ENCODE results near the gene LUZP2. TPM values are rescaled to one million over a fixed set of nuclear protein-coding genes. Genes with fewer than 3 reads are reported as not detected.

The LUZP2 gene
- total RNA-seq, 1 donor from 2014 or later: not detected

GRCh38 chr11:24511511-24511910, 14.7 kb downstream of the LUZP2 start:
- DNase-seq: no peak
- H3K4me3 ChIP-seq: no peak overlapping the region
- no peaks in the 10 kb centered on the region for H3K9me3 ChIP-seq
- TF ChIP-seq, protein P1, sequence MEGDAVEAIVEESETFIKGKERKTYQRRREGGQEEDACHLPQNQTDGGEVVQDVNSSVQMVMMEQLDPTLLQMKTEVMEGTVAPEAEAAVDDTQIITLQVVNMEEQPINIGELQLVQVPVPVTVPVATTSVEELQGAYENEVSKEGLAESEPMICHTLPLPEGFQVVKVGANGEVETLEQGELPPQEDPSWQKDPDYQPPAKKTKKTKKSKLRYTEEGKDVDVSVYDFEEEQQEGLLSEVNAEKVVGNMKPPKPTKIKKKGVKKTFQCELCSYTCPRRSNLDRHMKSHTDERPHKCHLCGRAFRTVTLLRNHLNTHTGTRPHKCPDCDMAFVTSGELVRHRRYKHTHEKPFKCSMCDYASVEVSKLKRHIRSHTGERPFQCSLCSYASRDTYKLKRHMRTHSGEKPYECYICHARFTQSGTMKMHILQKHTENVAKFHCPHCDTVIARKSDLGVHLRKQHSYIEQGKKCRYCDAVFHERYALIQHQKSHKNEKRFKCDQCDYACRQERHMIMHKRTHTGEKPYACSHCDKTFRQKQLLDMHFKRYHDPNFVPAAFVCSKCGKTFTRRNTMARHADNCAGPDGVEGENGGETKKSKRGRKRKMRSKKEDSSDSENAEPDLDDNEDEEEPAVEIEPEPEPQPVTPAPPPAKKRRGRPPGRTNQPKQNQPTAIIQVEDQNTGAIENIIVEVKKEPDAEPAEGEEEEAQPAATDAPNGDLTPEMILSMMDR (IDR thresholded peaks at IDR 0.05): no peak
- no peaks in the 10 kb centered on the region for H3K36me3 ChIP-seq
- no peak overlapping the region for H3K27ac ChIP-seq
- intact Hi-C loops (cut with DNase I): no loop called here
- H3K4me1 ChIP-seq: no peaks in the 10 kb centered on the region
- H3K27me3 ChIP-seq (ENCODE audit: low read depth): no peaks in the 10 kb centered on the region
- no peak for ATAC-seq

GRCh38 chr11:24513479-24514218, 16.8 kb downstream of the LUZP2 start:
- H3K4me1 ChIP-seq: no peaks in the 10 kb centered on the region
- H3K27ac ChIP-seq: no peak overlapping the region
- DNase-seq: no peak
- H3K4me3 ChIP-seq: no peak overlapping the region
- TF ChIP-seq, protein P1 (IDR thresholded peaks at IDR 0.05): no peak
- intact Hi-C loops (cut with DNase I): no loop called here
- H3K9me3 ChIP-seq: no peaks in the 10 kb centered on the region
- H3K27me3 ChIP-seq (ENCODE audit: low read depth): no peaks in the 10 kb centered on the region
- H3K36me3 ChIP-seq: no peaks in the 10 kb centered on the region
- ATAC-seq: no peak

DNA sequence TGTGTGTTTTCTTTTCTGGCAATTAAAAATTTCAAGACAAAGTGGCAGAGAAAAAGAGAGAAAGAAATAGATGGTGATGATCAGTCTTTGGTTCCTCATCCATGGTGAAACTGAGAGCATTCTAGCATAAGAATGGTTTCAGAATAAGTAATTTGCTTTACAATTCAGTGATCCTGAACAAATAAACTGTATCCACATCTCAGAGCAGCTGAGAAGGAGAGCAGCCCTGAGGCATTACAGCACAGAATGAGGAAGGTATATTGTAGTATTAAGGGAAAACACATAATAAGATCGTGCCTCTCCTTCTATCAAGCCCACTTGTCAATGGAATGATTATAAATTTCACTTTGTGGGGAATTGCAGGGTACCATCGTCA, 17.4 kb downstream of the LUZP2 start:
- TF ChIP-seq, protein P1 (IDR thresholded peaks at IDR 0.05): no peak
- no peaks in the 10 kb centered on the region for H3K36me3 ChIP-seq
- no peaks in the 10 kb centered on the region for H3K4me1 ChIP-seq
- H3K27ac ChIP-seq: no peak overlapping the region
- H3K4me3 ChIP-seq: no peak overlapping the region
- ATAC-seq (no peak), DNase-seq (no peak)
- H3K9me3 ChIP-seq: no peaks in the 10 kb centered on the region
- H3K27me3 ChIP-seq (ENCODE audit: low read depth): no peaks in the 10 kb centered on the region
- intact Hi-C loops (cut with DNase I): no loop called here

GRCh38 chr11:24515632-24516031, 18.8 kb downstream of the LUZP2 start:
- intact Hi-C loops (cut with DNase I): no loop called here
- ATAC-seq: no peak
- Histone ChIP-seq H3K36me3 (no peaks in the 10 kb centered on the region), H3K9me3 (no peaks in the 10 kb centered on the region), H3K4me3 (no peak overlapping the region), H3K4me1 (no peaks in the 10 kb centered on the region), H3K27me3 (ENCODE audit: low read depth) (no peaks in the 10 kb centered on the region), H3K27ac (no peak overlapping the region)
- TF ChIP-seq, protein P1 (IDR thresholded peaks at IDR 0.05): no peak
- DNase-seq: no peak

GRCh38 chr11:24516638-24517037, 19.8 kb downstream of the LUZP2 start:
- ATAC-seq: no peak
- TF ChIP-seq, protein P1 (IDR thresholded peaks at IDR 0.05): no peak
- no peaks in the 10 kb centered on the region for H3K27me3 ChIP-seq (ENCODE audit: low read depth)

More at GRCh38 chr11:24516638-24517037, 19.8 kb downstream of the LUZP2 start:
- Histone ChIP-seq H3K9me3 (no peaks in the 10 kb centered on the region), H3K4me1 (no peaks in the 10 kb centered on the region), H3K36me3 (no peaks in the 10 kb centered on the region), H3K4me3 (no peak overlapping the region), H3K27ac (no peak overlapping the region)
- intact Hi-C loops (cut with DNase I): no loop called here
- no peak for DNase-seq

All from lower lobe of right lung (tissue), 2 donors.